Memory B cell (primary cell): ENCODE data around the gene CUL3.

ENCODE experiments used
- ATAC-seq: fragments of 150-1000 bp; cut with Tn5 transposase; 2 replicates; pipeline ENCODE4 v1.10.0; 2021; ENCODE audit warnings: low read depth, mild to moderate bottlenecking, moderate library complexity
- DNase-seq, 2 donors: peaks; one replicate each; pipeline ENCODE4 v3.0.0; 2022; ENCODE audit warnings: low spot score in 2 of 2
- H3K27ac Mint-ChIP-seq: one replicate; pipeline ENCODE4 v1.8.0; 2022; ENCODE audit warnings: mild to moderate bottlenecking, moderate library complexity, mixed read lengths
- H3K27me3 Mint-ChIP-seq: one replicate; pipeline ENCODE4 v1.8.0; 2022; ENCODE audit warnings: mixed read lengths
- H3K36me3 Mint-ChIP-seq: one replicate; pipeline ENCODE4 v1.8.0; 2022; ENCODE audit warnings: mild to moderate bottlenecking, mixed read lengths
- H3K4me1 Mint-ChIP-seq: one replicate; pipeline ENCODE4 v1.8.0; 2022; ENCODE audit warnings: mixed read lengths
- H3K4me3 Mint-ChIP-seq: one replicate; pipeline ENCODE4 v1.8.0; 2022; ENCODE audit warnings: mild to moderate bottlenecking, moderate library complexity, mixed read lengths
- H3K9me3 Mint-ChIP-seq: one replicate; pipeline ENCODE4 v1.8.0; 2022; ENCODE audit warnings: mixed read lengths

Gene CUL3

DNA sequence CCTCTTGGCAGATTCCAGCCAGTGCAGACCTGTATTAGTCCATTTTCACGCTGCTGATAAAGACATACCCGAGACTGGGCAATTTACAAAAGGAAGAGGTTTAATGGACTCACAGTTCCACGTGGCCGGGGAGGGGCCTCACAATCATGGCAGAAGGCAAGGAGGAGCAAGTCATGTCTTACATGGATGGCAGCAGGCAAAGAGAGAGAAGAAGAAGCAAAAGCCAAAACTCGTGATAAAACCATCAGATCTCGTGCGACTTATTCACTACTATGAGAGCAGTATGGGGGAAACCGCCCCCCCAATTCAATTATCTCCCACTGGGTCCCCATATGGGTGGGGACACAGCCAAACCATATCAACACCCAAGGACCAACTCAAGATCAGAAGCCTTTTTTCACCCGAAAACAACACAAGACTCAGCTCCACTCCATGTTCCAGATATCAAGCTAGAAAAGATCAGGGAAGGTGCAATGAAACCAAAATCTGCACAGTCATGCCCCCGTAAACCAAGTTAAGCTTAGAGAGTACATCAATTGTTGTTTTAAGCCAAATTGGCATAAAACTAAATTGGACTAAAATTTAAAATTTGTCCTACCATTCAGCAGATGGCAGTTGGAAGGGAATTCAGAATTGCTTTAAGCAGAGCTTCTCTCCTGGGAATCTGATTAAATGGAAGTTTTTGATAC, 127.6 kb downstream of the CUL3 start:
- Mint-ChIP-seq H3K27ac (no peak overlapping the region), H3K27me3 (peaks cover 9% of the 10 kb centered on the region), H3K9me3 (peaks cover 9% of the 10 kb centered on the region), H3K4me1 (no peaks in the 10 kb centered on the region), H3K36me3 (peaks cover 9% of the 10 kb centered on the region), H3K4me3 (no peak overlapping the region)
- ATAC-seq (no peak), DNase-seq (no peak)

DNA sequence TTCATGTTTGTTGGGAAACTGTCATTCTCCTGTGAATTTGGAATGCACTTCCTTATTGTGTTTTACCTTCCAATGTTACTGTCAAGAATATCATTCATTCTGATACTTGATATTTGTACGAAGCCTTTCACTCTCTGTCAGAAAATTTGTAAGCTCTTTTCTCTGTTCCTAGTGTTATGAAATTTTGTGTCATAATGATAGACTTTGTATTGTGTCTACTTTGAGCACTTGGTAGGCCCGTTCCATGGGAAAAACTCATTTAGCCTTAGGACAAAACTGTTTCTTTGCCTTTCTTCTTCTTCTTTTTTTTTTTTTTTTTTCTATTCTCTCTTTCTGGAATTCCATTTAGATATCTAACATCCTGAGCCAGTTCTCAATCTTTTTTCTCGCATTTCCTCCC, 131.3 kb downstream of the CUL3 start:
- no peak for ATAC-seq
- DNase-seq: no peak
- peaks cover 9% of the 10 kb centered on the region for H3K36me3 Mint-ChIP-seq
- H3K27me3 Mint-ChIP-seq: peaks cover 12% of the 10 kb centered on the region
- peaks cover 4% of the 10 kb centered on the region for H3K4me1 Mint-ChIP-seq
- no peak overlapping the region for H3K4me3 Mint-ChIP-seq
- H3K9me3 Mint-ChIP-seq: peaks cover 5% of the 10 kb centered on the region
- no peak overlapping the region for H3K27ac Mint-ChIP-seq

DNA sequence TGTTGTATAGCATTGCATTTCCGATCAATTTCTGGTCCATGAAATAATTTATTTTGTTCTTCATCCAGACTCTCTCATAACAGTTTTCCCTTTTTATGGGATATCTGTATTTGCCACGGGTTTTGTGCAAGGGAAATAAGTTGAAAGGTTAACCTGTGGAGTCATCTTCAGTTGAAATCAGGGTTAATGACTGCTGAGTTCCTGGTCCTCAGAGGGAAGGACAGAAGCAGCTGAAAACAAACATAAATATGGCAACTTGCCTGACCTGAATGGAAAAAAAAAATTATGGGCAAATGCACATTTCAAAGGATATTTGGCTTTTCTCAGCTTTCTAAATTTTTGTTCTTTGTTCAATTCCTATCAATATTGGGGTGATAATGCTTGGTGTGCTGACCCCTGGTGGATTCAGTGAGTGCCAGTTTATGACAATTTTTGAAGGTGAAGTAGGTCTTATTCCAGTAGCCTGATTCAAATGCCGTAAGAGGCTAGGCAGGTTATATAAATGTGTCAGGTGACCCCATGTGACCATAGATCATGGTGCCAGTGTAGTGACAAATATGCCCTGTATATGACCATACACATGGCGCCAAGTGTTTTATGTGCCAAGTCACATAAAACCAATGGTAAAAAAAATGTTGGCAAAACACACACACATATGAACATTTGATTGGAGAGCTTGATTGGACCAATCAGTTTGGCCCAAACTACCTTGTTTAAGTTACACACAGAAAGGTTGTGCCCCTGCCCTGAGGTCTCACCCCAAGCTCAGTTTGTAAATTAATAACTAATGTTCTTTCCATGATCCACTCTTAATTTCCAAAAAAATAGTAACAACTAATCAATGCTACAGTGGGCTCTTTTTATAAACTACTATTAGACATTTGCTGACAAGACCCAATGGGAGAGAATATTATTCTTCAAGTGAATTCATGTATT, 135.7 kb downstream of the CUL3 start:
- no peak overlapping the region for H3K4me3 Mint-ChIP-seq

DNA sequence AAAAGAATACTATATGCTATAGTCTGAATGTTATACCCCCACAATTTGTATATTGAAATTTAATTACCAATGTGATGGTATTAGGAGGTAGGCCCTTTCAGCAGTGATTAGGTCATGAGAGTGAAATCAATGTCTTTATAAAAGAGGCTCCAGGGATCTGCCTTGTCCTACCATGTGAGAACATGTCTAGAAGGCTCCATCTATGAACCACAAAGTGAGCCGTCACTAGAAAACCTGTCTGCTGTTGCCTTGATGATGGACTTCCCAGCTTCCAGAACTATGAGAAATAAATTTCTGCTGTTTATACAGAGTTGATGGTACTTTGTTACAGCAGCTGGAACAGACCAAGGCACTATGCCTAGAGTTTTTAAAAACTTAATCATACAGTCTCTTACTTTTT, 136.9 kb downstream of the CUL3 start:
- H3K9me3 Mint-ChIP-seq: no peaks in the 10 kb centered on the region
- H3K27ac Mint-ChIP-seq: no peak overlapping the region
- H3K36me3 Mint-ChIP-seq: no peaks in the 10 kb centered on the region
- ATAC-seq (no peak), DNase-seq (no peak)
- H3K27me3 Mint-ChIP-seq: peaks cover 8% of the 10 kb centered on the region
- peaks cover 6% of the 10 kb centered on the region for H3K4me1 Mint-ChIP-seq
- no peak overlapping the region for H3K4me3 Mint-ChIP-seq

More for the DNA sequence above, 135.7 kb downstream of the CUL3 start:
- peaks cover 3% of the 10 kb centered on the region for H3K36me3 Mint-ChIP-seq
- H3K9me3 Mint-ChIP-seq: peaks cover 2% of the 10 kb centered on the region
- ATAC-seq: peak; percentile 67
- H3K27me3 Mint-ChIP-seq: peaks cover 3% of the 10 kb centered on the region
- peak in 1 of 2 donors; percentile 11 for DNase-seq
- H3K27ac Mint-ChIP-seq: no peak overlapping the region
- H3K4me1 Mint-ChIP-seq: peaks cover 4% of the 10 kb centered on the region

DNA sequence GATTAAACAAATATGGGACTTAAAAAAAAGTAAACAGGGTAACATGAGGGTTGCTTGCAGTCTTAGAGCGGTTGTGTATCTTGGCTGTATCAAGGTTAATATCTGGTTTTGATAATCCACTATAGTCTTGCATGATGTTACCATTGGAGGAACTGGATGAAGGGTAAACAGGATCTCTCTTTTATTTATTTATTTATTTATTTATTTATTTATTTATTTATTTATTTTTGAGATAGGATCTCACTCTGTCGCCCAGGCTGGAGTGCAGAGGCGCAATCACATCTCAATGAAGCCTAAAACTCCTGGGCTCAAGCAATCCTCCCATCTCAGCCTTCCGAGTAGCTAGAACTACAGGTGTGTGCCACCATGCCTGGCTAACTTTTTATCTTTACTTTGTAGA, 140.4 kb downstream of the CUL3 start:
- Mint-ChIP-seq H3K4me3 (no peak overlapping the region), H3K9me3 (no peaks in the 10 kb centered on the region), H3K27me3 (peaks cover 19% of the 10 kb centered on the region), H3K4me1 (peaks cover 18% of the 10 kb centered on the region), H3K27ac (no peak overlapping the region), H3K36me3 (no peaks in the 10 kb centered on the region)
- ATAC-seq (no peak), DNase-seq (no peak)

DNA sequence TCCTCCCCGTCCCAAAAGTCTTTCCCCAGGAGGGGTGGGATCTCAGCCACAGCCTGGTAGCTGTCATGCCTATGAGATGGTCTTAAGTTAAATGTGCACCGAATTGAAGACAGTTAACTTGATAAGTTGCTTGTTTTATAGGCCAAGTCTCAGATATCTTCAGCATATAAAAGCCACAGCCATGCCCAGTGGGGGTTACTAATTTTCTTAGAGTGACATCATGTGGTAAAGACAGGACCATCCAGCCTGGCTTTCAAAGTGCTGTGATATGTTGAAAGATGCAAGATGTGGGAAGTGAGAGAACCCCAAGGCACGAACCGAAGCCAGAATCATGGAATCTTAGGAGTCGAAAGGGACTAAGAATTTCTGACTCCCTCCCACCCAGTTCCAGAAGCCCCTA, 141.1 kb downstream of the CUL3 start:
- ATAC-seq (no peak), DNase-seq (no peak)
- Mint-ChIP-seq H3K4me3 (peak overlapping the region; percentile 82), H3K4me1 (peaks cover 14% of the 10 kb centered on the region), H3K9me3 (no peaks in the 10 kb centered on the region), H3K27me3 (peaks cover 20% of the 10 kb centered on the region), H3K27ac (no peak overlapping the region), H3K36me3 (no peaks in the 10 kb centered on the region)

DNA sequence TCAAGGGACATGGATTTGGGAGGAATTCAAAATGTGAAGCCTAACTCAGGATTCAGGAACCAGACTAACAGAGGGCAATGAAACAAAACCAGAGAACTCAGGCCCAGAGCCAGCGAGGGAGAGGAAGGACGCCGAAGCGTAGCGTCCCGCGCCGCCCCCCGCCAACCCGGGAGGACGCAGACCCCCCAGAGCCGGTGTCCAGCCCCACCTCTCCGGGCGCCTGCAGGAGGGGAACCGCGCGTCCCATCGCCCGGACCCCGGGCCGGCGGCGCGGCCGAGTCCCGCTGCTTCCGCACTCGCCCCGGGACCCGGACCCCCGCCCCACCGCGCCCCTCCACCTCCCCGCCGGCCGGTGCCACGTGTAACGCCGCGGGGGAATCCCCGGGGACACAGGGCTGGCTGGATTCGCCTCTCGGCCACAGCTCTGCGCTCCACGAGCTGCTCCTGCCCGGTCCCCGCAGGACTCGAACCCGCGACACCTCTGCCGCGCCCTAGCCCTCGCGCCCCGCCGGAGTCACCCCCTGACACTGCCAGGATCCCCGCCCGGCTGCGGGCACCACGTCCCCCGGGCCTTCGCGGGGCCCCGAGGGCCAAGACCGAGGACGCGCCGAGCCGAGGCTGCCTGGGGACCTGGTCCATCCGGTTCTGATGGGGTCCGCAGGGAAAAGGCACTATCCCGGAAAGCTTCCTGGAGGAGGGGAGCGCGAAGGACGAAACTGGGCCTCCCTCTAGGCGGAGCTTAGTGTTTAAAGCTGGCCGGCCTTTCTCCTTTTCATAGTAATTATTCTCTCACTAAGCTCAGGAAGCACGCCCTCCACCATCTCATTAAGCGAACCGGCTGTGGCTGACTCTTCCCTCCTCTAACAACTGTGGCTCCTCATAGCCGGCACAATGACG, 142.8 kb downstream of the CUL3 start:
- peaks cover 1% of the 10 kb centered on the region for H3K9me3 Mint-ChIP-seq
- DNase-seq: peak; percentile 11 to 14
- H3K27ac Mint-ChIP-seq: peak overlapping the region; percentile 53
- no peaks in the 10 kb centered on the region for H3K36me3 Mint-ChIP-seq
- H3K4me1 Mint-ChIP-seq: peaks cover 14% of the 10 kb centered on the region
- peak overlapping the region; percentile 84 for H3K4me3 Mint-ChIP-seq
- peaks cover 25% of the 10 kb centered on the region for H3K27me3 Mint-ChIP-seq
- peak; percentile 70 for ATAC-seq

DNA sequence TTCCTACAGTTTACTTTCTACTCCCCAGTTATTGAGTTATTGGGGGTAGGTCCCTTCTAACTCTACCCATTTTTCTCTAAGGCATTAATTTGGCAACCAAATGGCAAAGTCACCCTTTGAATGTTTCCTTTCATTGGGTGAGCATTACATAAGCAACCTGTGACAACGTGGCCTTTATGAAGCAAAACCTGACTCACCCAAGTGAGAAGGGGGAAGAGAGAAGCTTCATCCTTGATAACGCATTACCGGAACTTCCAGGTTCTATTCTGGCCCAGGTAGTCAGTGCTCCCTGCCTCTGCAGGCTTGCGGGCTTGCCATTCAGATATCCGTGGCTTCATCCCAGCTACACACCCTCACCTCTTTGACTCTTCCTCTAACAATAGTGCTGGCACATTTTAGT, 144.2 kb downstream of the CUL3 start:
- Mint-ChIP-seq H3K27me3 (peaks cover 27% of the 10 kb centered on the region), H3K4me3 (peak overlapping the region; percentile 84), H3K36me3 (no peaks in the 10 kb centered on the region), H3K9me3 (peaks cover 1% of the 10 kb centered on the region), H3K27ac (peak overlapping the region; percentile 45), H3K4me1 (peaks cover 14% of the 10 kb centered on the region)
- ATAC-seq (no peak), DNase-seq (no peak)

DNA sequence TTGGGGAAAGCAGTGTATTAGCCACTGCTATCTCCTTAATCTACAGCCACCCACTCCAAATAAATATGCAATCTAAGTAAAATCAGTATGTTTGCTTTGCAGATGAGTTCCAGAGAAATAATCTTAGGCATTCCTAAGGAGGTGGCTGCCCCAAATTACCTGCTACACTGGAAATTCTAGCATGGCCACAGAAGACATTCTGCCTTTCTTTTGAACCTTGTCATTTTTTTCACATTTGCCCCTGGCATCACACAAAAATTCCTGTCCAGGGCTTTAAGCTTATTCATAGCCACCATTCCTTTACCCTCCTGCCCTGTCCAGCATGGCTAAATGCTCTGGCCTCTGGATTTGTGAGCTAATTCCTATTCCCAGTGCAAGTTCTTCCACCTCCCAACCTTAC, 146.4 kb downstream of the CUL3 start:
- no peak overlapping the region for H3K4me3 Mint-ChIP-seq
- no peak overlapping the region for H3K27ac Mint-ChIP-seq
- H3K9me3 Mint-ChIP-seq: peaks cover 1% of the 10 kb centered on the region
- H3K36me3 Mint-ChIP-seq: no peaks in the 10 kb centered on the region
- ATAC-seq: no peak
- no peak for DNase-seq
- H3K4me1 Mint-ChIP-seq: peaks cover 14% of the 10 kb centered on the region
- H3K27me3 Mint-ChIP-seq: peaks cover 27% of the 10 kb centered on the region

DNA sequence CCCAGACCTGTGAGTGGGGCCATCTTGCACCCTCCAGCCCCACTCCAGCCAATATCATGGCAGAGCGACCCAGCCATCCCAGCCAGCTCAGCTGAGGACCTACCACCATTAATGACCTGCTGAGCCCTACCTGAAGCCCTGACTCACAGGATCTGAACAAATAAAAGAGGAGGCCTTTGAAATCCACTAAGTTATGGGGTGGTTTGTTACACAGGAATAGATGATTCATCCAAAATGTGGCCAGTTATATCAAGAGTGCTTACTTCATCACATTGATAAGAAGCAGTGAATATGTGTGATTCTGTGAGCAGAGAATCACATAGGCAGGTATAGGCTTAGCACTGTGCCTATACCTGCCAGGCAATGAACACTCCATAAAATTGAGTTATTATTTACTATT, 148.5 kb downstream of the CUL3 start:
- no peak overlapping the region for H3K4me3 Mint-ChIP-seq
- DNase-seq (no peak), ATAC-seq (no peak)
- peaks cover 16% of the 10 kb centered on the region for H3K27me3 Mint-ChIP-seq
- H3K9me3 Mint-ChIP-seq: peaks cover 1% of the 10 kb centered on the region
- peaks cover 3% of the 10 kb centered on the region for H3K4me1 Mint-ChIP-seq
- peaks cover 2% of the 10 kb centered on the region for H3K36me3 Mint-ChIP-seq
- H3K27ac Mint-ChIP-seq: no peak overlapping the region

DNA sequence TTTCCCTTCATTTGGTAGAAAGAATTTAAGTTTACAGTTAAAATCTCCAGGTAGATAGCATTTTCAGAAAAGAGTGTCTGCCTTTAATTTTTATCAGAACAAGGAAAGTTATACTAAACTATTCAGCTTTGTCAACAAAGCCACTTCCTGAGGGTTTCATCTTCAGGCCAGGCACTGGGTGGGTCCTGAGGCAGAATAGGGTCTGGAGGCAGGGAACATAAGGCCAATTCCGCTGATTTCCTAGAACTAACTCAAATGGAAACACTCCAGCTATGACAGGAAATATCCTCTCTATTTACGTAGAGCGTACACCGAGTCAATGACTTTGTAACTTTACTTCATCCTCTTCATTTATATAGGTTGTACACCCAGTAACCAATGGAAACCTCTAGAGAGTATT, 150.5 kb downstream of the CUL3 start:
- Mint-ChIP-seq H3K36me3 (peaks cover 2% of the 10 kb centered on the region), H3K27ac (no peak overlapping the region), H3K4me1 (no peaks in the 10 kb centered on the region), H3K9me3 (peaks cover 4% of the 10 kb centered on the region), H3K27me3 (peaks cover 12% of the 10 kb centered on the region), H3K4me3 (no peak overlapping the region)
- ATAC-seq (no peak), DNase-seq (no peak)

DNA sequence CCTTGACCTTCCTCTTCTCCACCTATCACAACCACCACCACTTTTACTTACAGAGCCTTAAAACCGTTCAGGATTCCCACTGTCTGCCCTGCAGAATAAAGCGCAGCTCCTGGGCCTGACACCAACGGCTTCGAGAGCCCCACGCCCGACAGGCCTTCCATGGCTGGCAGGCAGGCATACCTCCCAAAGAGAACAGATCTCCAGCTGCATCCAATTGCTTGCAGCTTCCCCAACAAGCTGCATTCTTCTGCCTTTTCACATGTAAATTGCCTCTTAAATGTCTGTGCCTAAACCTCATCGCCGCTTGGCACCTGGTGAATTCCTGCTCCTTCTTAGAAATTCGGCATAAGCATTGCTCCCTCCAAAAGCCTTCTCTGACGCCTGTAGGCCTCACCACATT, 151.7 kb downstream of the CUL3 start:
- DNase-seq (no peak), ATAC-seq (no peak)
- Mint-ChIP-seq H3K27ac (no peak overlapping the region), H3K36me3 (peaks cover 2% of the 10 kb centered on the region), H3K27me3 (peaks cover 12% of the 10 kb centered on the region), H3K9me3 (peaks cover 4% of the 10 kb centered on the region), H3K4me3 (no peak overlapping the region), H3K4me1 (no peaks in the 10 kb centered on the region)

DNA sequence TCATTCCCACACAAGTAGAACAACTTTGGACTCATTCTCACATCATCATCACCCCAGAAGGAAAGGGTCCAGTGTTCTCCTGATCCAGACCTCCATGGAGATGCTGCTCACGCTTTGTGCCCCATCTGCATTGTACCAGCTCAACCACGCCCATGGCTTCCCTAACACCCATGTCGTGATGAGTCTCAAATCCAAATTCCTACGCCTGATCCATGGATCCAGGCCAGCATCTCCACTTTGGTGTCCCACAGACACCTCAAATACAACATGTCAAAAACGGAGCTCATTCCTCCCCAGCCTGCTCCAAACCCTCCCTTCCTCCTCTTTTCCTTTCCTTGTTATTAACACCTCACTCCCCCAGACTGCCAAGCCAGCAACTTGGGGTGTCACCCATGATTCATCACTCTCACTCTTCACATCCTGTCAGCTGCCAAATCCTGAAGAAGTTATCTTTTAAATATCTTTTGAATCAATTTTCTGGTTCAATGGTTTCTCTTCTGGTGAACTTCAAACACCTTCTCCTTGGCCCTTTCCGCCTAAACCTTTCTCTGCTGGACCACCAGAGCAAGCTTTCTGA, 153.1 kb downstream of the CUL3 start:
- Mint-ChIP-seq H3K4me1 (no peaks in the 10 kb centered on the region), H3K27me3 (peaks cover 8% of the 10 kb centered on the region), H3K4me3 (no peak overlapping the region), H3K9me3 (peaks cover 4% of the 10 kb centered on the region), H3K27ac (no peak overlapping the region), H3K36me3 (peaks cover 2% of the 10 kb centered on the region)
- ATAC-seq (no peak), DNase-seq (no peak)
